DND-41 (cell line): ENCODE measurements around the gene GNPAT.

Experiments
- ATAC-seq: fragments of 200-7000 bp; cut with Tn5 transposase; 3 replicates; pipeline ENCODE4 v1.9.1; 2021; ENCODE audit warnings: low read depth; ENCODE audit not compliant: insufficient read depth
- DNase-seq: peaks from one replicate; pipeline ENCODE4 v3.0.0-alpha.2; 2020
- H2AFZ ChIP-seq: 2 replicates; pipeline ENCODE4 v1.6.0; 2012; ENCODE audit warnings: low read depth, low read length
- H3K27ac ChIP-seq: 2 replicates; pipeline ENCODE4 v1.5.1; 2012; ENCODE audit warnings: low read length, inconsistent platforms
- H3K27me3 ChIP-seq: fragments of 200-600 bp; sonication (generic); 2 replicates; pipeline ENCODE4 v1.6.0; 2012; ENCODE audit warnings: low read length, mild to moderate bottlenecking, inconsistent platforms; ENCODE audit not compliant: insufficient read depth, poor library complexity
- H3K36me3 ChIP-seq: 2 replicates; pipeline ENCODE4 v1.5.1; 2012; ENCODE audit warnings: low read length, inconsistent platforms; ENCODE audit not compliant: insufficient read depth
- H3K4me1 ChIP-seq: 2 replicates; pipeline ENCODE4 v1.5.1; 2012; ENCODE audit warnings: mild to moderate bottlenecking, low read length; ENCODE audit not compliant: insufficient read depth
- H3K4me2 ChIP-seq: 2 replicates; pipeline ENCODE4 v1.6.0; 2012; ENCODE audit warnings: mild to moderate bottlenecking, moderate library complexity, low read length, inconsistent platforms; ENCODE audit not compliant: insufficient read depth
- H3K4me3 ChIP-seq, 2 experiments: fragments of 200-600 bp in 1 of 2; shearing (Covaris generic) in 1 of 2; 2 replicates each; pipeline ENCODE4 v1.5.1; 2012 to 2016; ENCODE audit warnings: inconsistent platforms in 2 of 2, low read length in 2 of 2, mild to moderate bottlenecking in 2 of 2, low read depth in 1 of 2, moderate library complexity in 1 of 2
- H3K79me2 ChIP-seq: 2 replicates; pipeline ENCODE4 v1.6.0; 2012; ENCODE audit warnings: low read length, inconsistent platforms; ENCODE audit not compliant: insufficient read depth
- H3K9ac ChIP-seq: 2 replicates; pipeline ENCODE4 v1.6.0; 2012; ENCODE audit warnings: low read depth, mild to moderate bottlenecking, inconsistent platforms, low read length, moderate library complexity
- H3K9me3 ChIP-seq: 2 replicates; pipeline ENCODE4 v1.5.1; 2012; ENCODE audit warnings: low read length, moderate library complexity, mild to moderate bottlenecking, inconsistent platforms; ENCODE audit not compliant: insufficient read depth, severe bottlenecking
- H4K20me1 ChIP-seq: 2 replicates; pipeline ENCODE4 v1.6.0; 2012; ENCODE audit warnings: low read length; ENCODE audit not compliant: insufficient read depth
- EZH2 ChIP-seq: IDR thresholded peaks from 3 replicates; pipeline ENCODE4 v1.6.1; 2012; ENCODE audit warnings: borderline replicate concordance, low read depth, mild to moderate bottlenecking, moderate library complexity, low read length, inconsistent platforms; ENCODE audit not compliant: severe bottlenecking
- TF ChIP-seq, protein P1 (sequence below): IDR thresholded peaks from 2 replicates; pipeline ENCODE4 v1.5.1; 2012; ENCODE audit warnings: borderline replicate concordance, low read length, moderate library complexity, mild to moderate bottlenecking; ENCODE audit not compliant: poor library complexity, severe bottlenecking; ENCODE audit errors: extremely low read depth

Gene GNPAT

GRCh38 chr1:231278100-231278790 is 37.2 kb downstream of the GNPAT start:
- Histone ChIP-seq H3K36me3 (peaks cover 43% of the 10 kb centered on the region), H3K9ac (no peak overlapping the region)
- 0 out of 3 replicates have a peak, but pooled peaks have one; percentile 7 for ATAC-seq

GRCh38 chr1:231279081-231279480 is 38.1 kb downstream of the GNPAT start:
- Histone ChIP-seq H3K36me3 (peaks cover 36% of the 10 kb centered on the region), H3K9ac (no peak overlapping the region), H2AFZ (no peak overlapping the region), H3K27ac (no peak overlapping the region), H4K20me1 (no peaks in the 10 kb centered on the region), H3K4me3 (no peak overlapping the region), H3K27me3 (no peaks in the 10 kb centered on the region), H3K79me2 (no peaks in the 10 kb centered on the region), H3K4me2 (no peak overlapping the region), H3K9me3 (no peaks in the 10 kb centered on the region), H3K4me1 (no peaks in the 10 kb centered on the region)
- ATAC-seq (no peak), DNase-seq (no peak)
- TF ChIP-seq, protein P1, sequence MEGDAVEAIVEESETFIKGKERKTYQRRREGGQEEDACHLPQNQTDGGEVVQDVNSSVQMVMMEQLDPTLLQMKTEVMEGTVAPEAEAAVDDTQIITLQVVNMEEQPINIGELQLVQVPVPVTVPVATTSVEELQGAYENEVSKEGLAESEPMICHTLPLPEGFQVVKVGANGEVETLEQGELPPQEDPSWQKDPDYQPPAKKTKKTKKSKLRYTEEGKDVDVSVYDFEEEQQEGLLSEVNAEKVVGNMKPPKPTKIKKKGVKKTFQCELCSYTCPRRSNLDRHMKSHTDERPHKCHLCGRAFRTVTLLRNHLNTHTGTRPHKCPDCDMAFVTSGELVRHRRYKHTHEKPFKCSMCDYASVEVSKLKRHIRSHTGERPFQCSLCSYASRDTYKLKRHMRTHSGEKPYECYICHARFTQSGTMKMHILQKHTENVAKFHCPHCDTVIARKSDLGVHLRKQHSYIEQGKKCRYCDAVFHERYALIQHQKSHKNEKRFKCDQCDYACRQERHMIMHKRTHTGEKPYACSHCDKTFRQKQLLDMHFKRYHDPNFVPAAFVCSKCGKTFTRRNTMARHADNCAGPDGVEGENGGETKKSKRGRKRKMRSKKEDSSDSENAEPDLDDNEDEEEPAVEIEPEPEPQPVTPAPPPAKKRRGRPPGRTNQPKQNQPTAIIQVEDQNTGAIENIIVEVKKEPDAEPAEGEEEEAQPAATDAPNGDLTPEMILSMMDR, result no peak
- no peak for TF ChIP-seq EZH2

More at GRCh38 chr1:231278100-231278790, 37.2 kb downstream of the GNPAT start:
- Histone ChIP-seq H4K20me1 (no peaks in the 10 kb centered on the region), H3K27me3 (no peaks in the 10 kb centered on the region), H2AFZ (no peak overlapping the region), H3K79me2 (no peaks in the 10 kb centered on the region), H3K4me3 (no peak overlapping the region), H3K9me3 (no peaks in the 10 kb centered on the region), H3K4me1 (no peaks in the 10 kb centered on the region), H3K27ac (no peak overlapping the region), H3K4me2 (no peak overlapping the region)
- TF ChIP-seq, protein P1, result no peak
- no peak for TF ChIP-seq EZH2
- no peak for DNase-seq

- ATAC-seq (no peak), DNase-seq (no peak)
- Histone ChIP-seq H4K20me1 (no peaks in the 10 kb centered on the region), H3K9ac (no peak overlapping the region), H3K9me3 (no peaks in the 10 kb centered on the region), H3K36me3 (peaks cover 31% of the 10 kb centered on the region), H3K79me2 (no peaks in the 10 kb centered on the region), H2AFZ (no peak overlapping the region), H3K4me3 (no peak overlapping the region), H3K27ac (no peak overlapping the region), H3K4me2 (no peak overlapping the region), H3K27me3 (no peaks in the 10 kb centered on the region), H3K4me1 (no peaks in the 10 kb centered on the region)
- TF ChIP-seq, protein P1, result no peak
- TF ChIP-seq EZH2, result no peak
Observed at GRCh38 chr1:231279683-231280082, 38.7 kb downstream of the GNPAT start.
